ENCODE data around the gene MRE11. TPM values are rescaled to one million over a fixed set of nuclear protein-coding genes. Genes with fewer than 3 reads are reported as not detected.
"Not testable (repeated sequence)": the region's sequence is repeated elsewhere in the genome, so short reads cannot be mapped to it uniquely, and the experiment has no call there.

MRE11 gene
- total RNA-seq, 2 experiments from 2014 or later = 43.4 to 47.6 TPM

GRCh38 chr11:94524341-94524740, 30.7 kb upstream of the MRE11 start:
- POLR2A ChIA-PET = no interaction called here
- Mint-ChIP-seq H3K36me3 (no peaks in the 10 kb centered on the region), H3K27ac (no peak overlapping the region), H3K27me3 (peaks cover 22% of the 10 kb centered on the region), H3K9me3 (no peaks in the 10 kb centered on the region), H3K4me1 (ENCODE audit: low read depth) (no peaks in the 10 kb centered on the region), H3K4me3 (no peak overlapping the region)
- CTCF ChIA-PET = interaction anchor here (0.6 to 0.8 kb wide), 2 partner anchors 30 to 78 kb away, joined by 4 read pairs; no protein-coding TSS in a partner anchor
- no peak for DNase-seq
- intact Hi-C loops (cut with micrococcal nuclease) = no loop called here

- Mint-ChIP-seq H3K27me3 (peaks cover 10% of the 10 kb centered on the region), H3K27ac (no peak overlapping the region), H3K9me3 (no peaks in the 10 kb centered on the region), H3K4me1 (ENCODE audit: low read depth) (no peaks in the 10 kb centered on the region), H3K4me3 (no peak overlapping the region), H3K36me3 (no peaks in the 10 kb centered on the region)
- ChIA-PET CTCF (interaction anchor here (0.6 to 3.8 kb wide), 9 partner anchors 9 to 376 kb away, joined by 3 to 23 read pairs (median 4); partner anchors contain the start of gene C11orf97), POLR2A (no interaction called here)
- no peak for DNase-seq
- intact Hi-C loops (cut with micrococcal nuclease) = no loop called here
Observed at GRCh38 chr11:94521684-94522083, 28.0 kb upstream of the MRE11 start.

- Mint-ChIP-seq H3K4me3 (no peak overlapping the region), H3K9me3 (no peaks in the 10 kb centered on the region), H3K36me3 (no peaks in the 10 kb centered on the region), H3K4me1 (ENCODE audit: low read depth) (no peaks in the 10 kb centered on the region), H3K27ac (no peak overlapping the region), H3K27me3 (peaks cover 15% of the 10 kb centered on the region)
- ChIA-PET POLR2A (no interaction called here), CTCF (interaction anchor here (0.6 to 3.8 kb wide), 14 partner anchors 14 to 638 kb away, joined by 3 to 23 read pairs (median 3); partner anchors contain the start of gene FUT4)
- intact Hi-C loops (cut with micrococcal nuclease) = loop anchor here (1.0 to 10.0 kb wide), 5 partner anchors 24 to 378 kb away; partner anchors contain the start of genes AMOTL1 and FUT4
- no peak for DNase-seq
Observed at GRCh38 chr11:94519478-94520084, 25.9 kb upstream of the MRE11 start.

GRCh38 chr11:94518300-94518699, 24.7 kb upstream of the MRE11 start:
- Mint-ChIP-seq H3K36me3 (no peaks in the 10 kb centered on the region), H3K27ac (no peak overlapping the region), H3K27me3 (peaks cover 15% of the 10 kb centered on the region), H3K9me3 (no peaks in the 10 kb centered on the region), H3K4me3 (no peak overlapping the region), H3K4me1 (ENCODE audit: low read depth) (no peaks in the 10 kb centered on the region)
- DNase-seq = no peak
- intact Hi-C loops (cut with micrococcal nuclease) = loop anchor here (5.0 to 10.0 kb wide), 2 partner anchors 247 to 359 kb away; partner anchors contain the start of gene AMOTL1
- POLR2A ChIA-PET = interaction anchor here (0.6 kb wide), 1 partner anchor 246 kb away, joined by 3 read pairs; no protein-coding TSS in a partner anchor
- CTCF ChIA-PET = interaction anchor here (0.7 to 3.8 kb wide), 4 partner anchors 67 to 623 kb away, joined by 3 to 23 read pairs (median 4); no protein-coding TSS in a partner anchor

GRCh38 chr11:94516725-94517124, 23.1 kb upstream of the MRE11 start:
- no peaks in the 10 kb centered on the region for H3K36me3 Mint-ChIP-seq
- DNase-seq = no peak
- ChIA-PET CTCF (interaction anchor here (0.8 to 1.7 kb wide), 4 partner anchors 12 to 621 kb away, joined by 3 to 9 read pairs (median 4); no protein-coding TSS in a partner anchor), POLR2A (no interaction called here)
- intact Hi-C loops (cut with micrococcal nuclease) = loop anchor here (5.0 to 10.0 kb wide), 2 partner anchors 248 to 361 kb away; partner anchors contain the start of gene AMOTL1
- no peak overlapping the region for H3K27ac Mint-ChIP-seq
- H3K4me3 Mint-ChIP-seq = no peak overlapping the region
- peaks cover 16% of the 10 kb centered on the region for H3K27me3 Mint-ChIP-seq
- H3K4me1 Mint-ChIP-seq (ENCODE audit: low read depth) = peaks cover 9% of the 10 kb centered on the region
- no peaks in the 10 kb centered on the region for H3K9me3 Mint-ChIP-seq

GRCh38 chr11:94515398-94515797, 21.8 kb upstream of the MRE11 start:
- POLR2A ChIA-PET = no interaction called here
- Mint-ChIP-seq H3K4me1 (ENCODE audit: low read depth) (peaks cover 11% of the 10 kb centered on the region), H3K4me3 (no peak overlapping the region), H3K27me3 (peaks cover 21% of the 10 kb centered on the region), H3K9me3 (no peaks in the 10 kb centered on the region), H3K27ac (no peak overlapping the region), H3K36me3 (no peaks in the 10 kb centered on the region)
- no peak for DNase-seq
- intact Hi-C loops (cut with micrococcal nuclease) = loop anchor here (5.0 to 10.0 kb wide), 2 partner anchors 249 to 362 kb away; partner anchors contain the start of gene AMOTL1
- CTCF ChIA-PET = no interaction called here

- DNase-seq = no peak
- no peak overlapping the region for H3K4me3 Mint-ChIP-seq
- CTCF ChIA-PET = interaction anchor here (0.6 to 2.0 kb wide), 3 partner anchors 9 to 1317 kb away, joined by 3 to 6 read pairs (median 4); no protein-coding TSS in a partner anchor
- peaks cover 21% of the 10 kb centered on the region for H3K27me3 Mint-ChIP-seq
- intact Hi-C loops (cut with micrococcal nuclease) = loop anchor here (10.0 kb wide), 1 partner anchor 252 kb away; the partner anchor contains the start of gene AMOTL1
- H3K4me1 Mint-ChIP-seq (ENCODE audit: low read depth) = peaks cover 11% of the 10 kb centered on the region
- POLR2A ChIA-PET = no interaction called here
- no peaks in the 10 kb centered on the region for H3K9me3 Mint-ChIP-seq
- no peak overlapping the region for H3K27ac Mint-ChIP-seq
- no peaks in the 10 kb centered on the region for H3K36me3 Mint-ChIP-seq
Observed at GRCh38 chr11:94513091-94513490, 19.4 kb upstream of the MRE11 start.

- no peak within 1 kb of the TSS for H3K27ac Mint-ChIP-seq
- H3K4me1 Mint-ChIP-seq (ENCODE audit: low read depth) = peaks cover 11% of the 10 kb centered on the region
- no peaks in the 10 kb centered on the region for H3K36me3 Mint-ChIP-seq
- H3K27me3 Mint-ChIP-seq = peaks cover 21% of the 10 kb centered on the region
- CTCF ChIA-PET = interaction anchor here (0.6 to 2.0 kb wide), 3 partner anchors 10 to 1316 kb away, joined by 3 to 6 read pairs (median 4); no protein-coding TSS in a partner anchor
- peak; percentile 65 for DNase-seq
- intact Hi-C loops (cut with micrococcal nuclease) = loop anchor here (10.0 kb wide), 1 partner anchor 253 kb away; the partner anchor contains the start of gene AMOTL1
- no peaks in the 10 kb centered on the region for H3K9me3 Mint-ChIP-seq
- H3K4me3 Mint-ChIP-seq = peak within 1 kb of the TSS; percentile 47
- POLR2A ChIA-PET = no interaction called here
Observed at GRCh38 chr11:94511932-94512781, 18.5 kb upstream of the MRE11 start, which contains the start of gene C11orf97. Gene C11orf97 (plus strand): TSS chr11:94512461. CDS start chr11:94512529, 68 bp downstream.

GRCh38 chr11:94507485-94507884, 13.8 kb upstream of the MRE11 start:
- no peak for DNase-seq
- H3K9me3 Mint-ChIP-seq = no peaks in the 10 kb centered on the region
- H3K4me3 Mint-ChIP-seq = no peak overlapping the region
- CTCF ChIA-PET = interaction anchor here (0.6 to 2.5 kb wide), 4 partner anchors 13 to 612 kb away, joined by 3 to 8 read pairs (median 4); no protein-coding TSS in a partner anchor
- POLR2A ChIA-PET = no interaction called here
- H3K4me1 Mint-ChIP-seq (ENCODE audit: low read depth) = peaks cover 8% of the 10 kb centered on the region
- H3K36me3 Mint-ChIP-seq = no peaks in the 10 kb centered on the region
- peaks cover 9% of the 10 kb centered on the region for H3K27me3 Mint-ChIP-seq
- H3K27ac Mint-ChIP-seq = no peak overlapping the region
- intact Hi-C loops (cut with micrococcal nuclease) = no loop called here

- DNase-seq; H3K27ac Mint-ChIP-seq; H3K27me3 Mint-ChIP-seq; H3K36me3 Mint-ChIP-seq; H3K4me1 Mint-ChIP-seq (ENCODE audit: low read depth); H3K4me3 Mint-ChIP-seq; H3K9me3 Mint-ChIP-seq; intact Hi-C loops (cut with micrococcal nuclease); POLR2A ChIA-PET: not testable (repeated sequence)
- CTCF ChIA-PET = interaction anchor here (1.0 to 2.5 kb wide), 3 partner anchors 16 to 611 kb away, joined by 3 to 8 read pairs (median 5); no protein-coding TSS in a partner anchor
Observed at GRCh38 chr11:94506513-94506912, 12.9 kb upstream of the MRE11 start.

GRCh38 chr11:94504689-94505293, 11.1 kb upstream of the MRE11 start:
- intact Hi-C loops (cut with micrococcal nuclease) = loop anchor here (1.0 kb wide), 2 partner anchors 179 to 583 kb away; no protein-coding TSS in a partner anchor
- Mint-ChIP-seq H3K4me1 (ENCODE audit: low read depth) (no peaks in the 10 kb centered on the region), H3K4me3 (no peak overlapping the region), H3K9me3 (no peaks in the 10 kb centered on the region), H3K36me3 (peaks cover 2% of the 10 kb centered on the region), H3K27me3 (no peaks in the 10 kb centered on the region), H3K27ac (no peak overlapping the region)
- no peak for DNase-seq
- CTCF ChIA-PET = interaction anchor here (0.6 to 2.4 kb wide), 18 partner anchors 10 to 1270 kb away, joined by 3 to 13 read pairs (median 4); no protein-coding TSS in a partner anchor
- POLR2A ChIA-PET = no interaction called here

Data from activated CD4-positive, alpha-beta memory T cell treated with anti-CD3 and anti-CD28 coated beads for 36 hours (primary cell).